ENCODE data around the gene MAN1C1.

DNA sequence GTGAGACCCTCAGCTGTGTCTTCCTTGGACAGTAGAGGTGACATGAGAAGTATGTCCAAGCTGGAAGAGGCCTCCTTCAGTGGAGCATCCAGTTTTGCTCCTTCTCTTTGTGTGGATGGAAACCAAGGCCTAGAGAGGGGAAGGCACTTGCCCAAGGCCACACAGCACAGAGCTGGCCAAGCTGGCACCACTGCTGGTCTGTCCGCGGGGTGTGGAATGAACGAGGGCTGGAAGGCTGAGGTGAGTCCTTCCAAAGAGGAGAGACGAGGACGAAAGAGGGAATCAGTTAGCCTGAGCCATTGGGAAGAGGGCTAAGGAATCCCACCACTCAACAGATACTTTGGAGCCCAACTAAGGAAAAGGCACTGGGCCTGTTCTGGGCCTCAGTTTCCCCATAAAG lies 155.6 kb downstream of the MAN1C1 start:
- TF ChIP-seq, protein P1, sequence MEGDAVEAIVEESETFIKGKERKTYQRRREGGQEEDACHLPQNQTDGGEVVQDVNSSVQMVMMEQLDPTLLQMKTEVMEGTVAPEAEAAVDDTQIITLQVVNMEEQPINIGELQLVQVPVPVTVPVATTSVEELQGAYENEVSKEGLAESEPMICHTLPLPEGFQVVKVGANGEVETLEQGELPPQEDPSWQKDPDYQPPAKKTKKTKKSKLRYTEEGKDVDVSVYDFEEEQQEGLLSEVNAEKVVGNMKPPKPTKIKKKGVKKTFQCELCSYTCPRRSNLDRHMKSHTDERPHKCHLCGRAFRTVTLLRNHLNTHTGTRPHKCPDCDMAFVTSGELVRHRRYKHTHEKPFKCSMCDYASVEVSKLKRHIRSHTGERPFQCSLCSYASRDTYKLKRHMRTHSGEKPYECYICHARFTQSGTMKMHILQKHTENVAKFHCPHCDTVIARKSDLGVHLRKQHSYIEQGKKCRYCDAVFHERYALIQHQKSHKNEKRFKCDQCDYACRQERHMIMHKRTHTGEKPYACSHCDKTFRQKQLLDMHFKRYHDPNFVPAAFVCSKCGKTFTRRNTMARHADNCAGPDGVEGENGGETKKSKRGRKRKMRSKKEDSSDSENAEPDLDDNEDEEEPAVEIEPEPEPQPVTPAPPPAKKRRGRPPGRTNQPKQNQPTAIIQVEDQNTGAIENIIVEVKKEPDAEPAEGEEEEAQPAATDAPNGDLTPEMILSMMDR (IDR thresholded peaks at IDR 0.05), result no peak
- no peak for TF ChIP-seq POLR2A (IDR thresholded peaks at IDR 0.05)
